Activated CD4-positive, alpha-beta T cell treated with anti-CD3 and anti-CD28 coated beads for 36 hours (primary cell): ENCODE measurements around the gene ATG7. TPM values are rescaled to one million over a fixed set of nuclear protein-coding genes. Genes with fewer than 3 reads are reported as not detected.
"Not testable (repeated sequence)": the region's sequence is repeated elsewhere in the genome, so short reads cannot be mapped to it uniquely, and the experiment has no call there.

Experiments used
- ATAC-seq: fragments of 200-7000 bp; cut with Tn5 transposase; one replicate; pipeline ENCODE4 v1.10.0; 2021; ENCODE audit warnings: mild to moderate bottlenecking, moderate library complexity
- CTCF ChIA-PET: fragments of 350-600 bp; sonication (Branson Sonifier 250); formaldehyde crosslinking; loops from one replicate; lab custom pipeline; 2021; ENCODE audit warnings: antibody characterized with exemption; lab: Charles Lee
- POLR2A ChIA-PET: fragments of 350-600 bp; sonication (Branson Sonifier 250); formaldehyde crosslinking; loops from one replicate; lab custom pipeline; 2021; ENCODE audit warnings: antibody characterized with exemption, inconsistent platforms; lab: Charles Lee
- DNase-seq: peaks from one replicate; pipeline ENCODE4 v3.0.0-alpha.2; 2020
- H3K27ac Mint-ChIP-seq: one replicate; pipeline ENCODE4 v1.8.0; 2021; ENCODE audit warnings: mixed read lengths
- H3K27me3 Mint-ChIP-seq: one replicate; pipeline ENCODE4 v1.8.0; 2021; ENCODE audit warnings: mixed read lengths
- H3K36me3 Mint-ChIP-seq: one replicate; pipeline ENCODE4 v1.8.0; 2021; ENCODE audit warnings: low read depth, mixed read lengths
- H3K4me1 Mint-ChIP-seq: one replicate; pipeline ENCODE4 v1.8.0; 2021; ENCODE audit warnings: mixed read lengths
- H3K4me3 Mint-ChIP-seq: one replicate; pipeline ENCODE4 v1.8.0; 2021; ENCODE audit warnings: mild to moderate bottlenecking, moderate library complexity, mixed read lengths
- H3K9me3 Mint-ChIP-seq: one replicate; pipeline ENCODE4 v1.8.0; 2021; ENCODE audit warnings: low read depth, mixed read lengths
- intact Hi-C, 2 experiments: fragments of 100-400 bp; cut with DNase I in 1 of 2; cut with micrococcal nuclease in 1 of 2; formaldehyde crosslinking; loops; one replicate each; pipeline versions ENCODE4 v1.14.2 to v1.15.1; 2022 to 2024; cut with DNase I, micrococcal nuclease
- total RNA-seq, 2 experiments: library from RNA; stranded (reverse); gene quantifications; one replicate each; pipeline ENCODE4 v1.2.3, GENCODE V29; 2021

The ATG7 gene
- total RNA-seq, 2 experiments from 2014 or later = 31.6 to 34.5 TPM

- Mint-ChIP-seq H3K27ac (no peak overlapping the region), H3K4me1 (no peaks in the 10 kb centered on the region), H3K27me3 (no peaks in the 10 kb centered on the region), H3K36me3 (peaks cover 15% of the 10 kb centered on the region), H3K9me3 (no peaks in the 10 kb centered on the region), H3K4me3 (no peak overlapping the region)
- ATAC-seq (no peak), DNase-seq (no peak)
- intact Hi-C loops = no loop called here
- ChIA-PET POLR2A (interaction anchor here (0.6 kb wide), 1 partner anchor 244 kb away, joined by 3 read pairs; no protein-coding TSS in a partner anchor), CTCF (interaction anchor here (0.6 to 0.7 kb wide), 2 partner anchors 20 to 236 kb away, joined by 3 read pairs; no protein-coding TSS in a partner anchor)
Observed at GRCh38 chr3:11430207-11430606, 158.0 kb downstream of the ATG7 start.

GRCh38 chr3:11430624-11431023, 158.4 kb downstream of the ATG7 start:
- Mint-ChIP-seq H3K36me3 (peaks cover 12% of the 10 kb centered on the region), H3K9me3 (no peaks in the 10 kb centered on the region), H3K27ac (no peak overlapping the region), H3K4me3 (no peak overlapping the region), H3K27me3 (no peaks in the 10 kb centered on the region), H3K4me1 (no peaks in the 10 kb centered on the region)
- DNase-seq (no peak), ATAC-seq (no peak)
- intact Hi-C loops = no loop called here
- POLR2A ChIA-PET = interaction anchor here (0.6 kb wide), 1 partner anchor 245 kb away, joined by 3 read pairs; no protein-coding TSS in a partner anchor
- CTCF ChIA-PET = interaction anchor here (0.6 to 0.7 kb wide), 2 partner anchors 21 to 236 kb away, joined by 3 read pairs; no protein-coding TSS in a partner anchor

DNA sequence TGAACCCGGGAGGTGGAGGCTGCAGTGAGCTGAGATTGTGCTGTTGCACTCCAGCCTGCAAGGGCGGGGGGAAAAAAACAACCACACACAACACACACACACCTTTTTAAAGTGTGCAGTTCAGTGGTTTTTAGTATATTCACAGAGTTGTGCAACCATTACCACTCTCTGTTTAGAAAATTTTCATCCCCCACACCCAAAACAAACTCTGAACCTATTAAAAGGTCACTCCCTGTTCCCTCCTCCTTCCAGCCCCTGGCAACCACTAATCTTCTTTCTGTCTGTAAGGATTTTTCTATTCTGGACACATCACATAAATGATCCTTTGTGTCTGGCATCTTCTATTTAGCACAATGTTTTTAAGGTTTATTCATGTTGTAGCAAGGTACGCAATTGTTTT, 159.1 kb downstream of the ATG7 start:
- no peak for DNase-seq
- H3K4me3 Mint-ChIP-seq = no peak overlapping the region
- intact Hi-C loops = no loop called here
- H3K27ac Mint-ChIP-seq = no peak overlapping the region
- CTCF ChIA-PET = interaction anchor here (0.7 kb wide), 1 partner anchor 815 kb away, joined by 3 read pairs; no protein-coding TSS in a partner anchor
- ATAC-seq = no peak
- H3K4me1 Mint-ChIP-seq = no peaks in the 10 kb centered on the region
- no peaks in the 10 kb centered on the region for H3K27me3 Mint-ChIP-seq
- H3K36me3 Mint-ChIP-seq = peaks cover 12% of the 10 kb centered on the region
- H3K9me3 Mint-ChIP-seq = no peaks in the 10 kb centered on the region
- POLR2A ChIA-PET = no interaction called here

- no peak for ATAC-seq
- POLR2A ChIA-PET = no interaction called here
- Mint-ChIP-seq H3K36me3 (no peaks in the 10 kb centered on the region), H3K4me3 (no peak overlapping the region), H3K9me3 (no peaks in the 10 kb centered on the region), H3K4me1 (no peaks in the 10 kb centered on the region), H3K27me3 (no peaks in the 10 kb centered on the region), H3K27ac (no peak overlapping the region)
- intact Hi-C loops = no loop called here
- no peak for DNase-seq
- CTCF ChIA-PET = interaction anchor here (0.6 kb wide), 1 partner anchor 24 kb away, joined by 3 read pairs; no protein-coding TSS in a partner anchor
Observed at GRCh38 chr3:11434017-11434526, 161.9 kb downstream of the ATG7 start.

- intact Hi-C loops = no loop called here
- CTCF ChIA-PET = no interaction called here
- Mint-ChIP-seq H3K9me3 (no peaks in the 10 kb centered on the region), H3K4me3 (no peak overlapping the region), H3K4me1 (no peaks in the 10 kb centered on the region), H3K27me3 (no peaks in the 10 kb centered on the region), H3K36me3 (no peaks in the 10 kb centered on the region), H3K27ac (no peak overlapping the region)
- DNase-seq (no peak), ATAC-seq (no peak)
- POLR2A ChIA-PET = no interaction called here
Observed at GRCh38 chr3:11434563-11435096, 162.4 kb downstream of the ATG7 start.

DNA sequence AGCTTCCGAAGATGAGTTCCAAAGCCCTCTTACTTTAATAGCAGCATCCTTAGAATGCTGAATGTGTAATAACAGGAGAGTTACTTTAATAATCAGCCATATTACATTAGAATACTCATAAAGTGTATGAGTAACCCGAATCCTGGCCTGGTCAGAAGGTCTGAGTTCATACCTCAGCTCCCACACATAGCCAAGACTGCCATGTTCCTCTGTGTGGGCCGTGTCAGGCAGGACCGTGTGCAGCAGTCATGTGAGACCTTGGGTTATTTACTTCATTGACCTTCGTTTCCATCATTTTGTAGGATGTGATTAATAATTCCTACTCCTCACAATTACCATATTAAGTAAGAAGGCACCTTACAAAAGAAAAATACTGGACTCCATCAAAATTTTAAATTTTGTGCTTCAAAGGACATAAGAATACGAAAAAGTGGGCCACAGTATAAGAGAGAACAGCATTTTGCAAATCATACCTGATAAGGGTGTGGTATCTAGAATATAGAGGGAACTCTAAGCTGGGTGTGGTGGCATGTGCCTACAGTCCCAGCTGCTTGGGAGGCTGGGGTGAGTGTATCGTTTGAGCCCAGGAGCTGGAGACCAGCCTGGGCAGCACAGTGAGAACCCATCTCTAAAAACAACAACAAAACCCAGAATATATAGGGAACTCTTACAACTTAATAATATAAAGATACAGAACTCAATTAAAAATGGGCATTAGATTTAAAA, 163.4 kb downstream of the ATG7 start:
- H3K27ac Mint-ChIP-seq = no peak overlapping the region
- intact Hi-C loops = no loop called here
- ATAC-seq (no peak), DNase-seq (no peak)
- peaks cover 1% of the 10 kb centered on the region for H3K36me3 Mint-ChIP-seq
- CTCF ChIA-PET = no interaction called here
- H3K9me3 Mint-ChIP-seq = no peaks in the 10 kb centered on the region
- no peaks in the 10 kb centered on the region for H3K27me3 Mint-ChIP-seq
- POLR2A ChIA-PET = no interaction called here
- no peaks in the 10 kb centered on the region for H3K4me1 Mint-ChIP-seq
- H3K4me3 Mint-ChIP-seq = no peak overlapping the region

DNA sequence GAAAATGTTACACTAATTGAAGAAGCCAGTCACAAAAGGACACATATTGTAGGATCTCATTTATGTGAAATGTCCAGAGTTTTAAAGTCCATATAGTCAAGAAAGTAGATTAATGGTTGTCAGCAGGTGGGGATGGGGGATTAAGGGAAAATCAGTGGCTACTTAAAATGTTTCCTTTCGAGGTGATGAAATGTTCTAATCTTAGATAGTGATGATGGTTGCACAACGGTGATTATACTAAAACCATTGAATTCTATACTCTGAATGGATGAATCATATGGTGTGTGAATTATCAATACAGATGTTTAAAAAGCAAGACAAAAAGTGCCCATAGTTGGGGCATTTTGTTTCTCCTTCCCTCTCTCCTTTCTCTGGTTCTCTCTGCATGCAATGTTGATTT, 164.6 kb downstream of the ATG7 start:
- Mint-ChIP-seq H3K9me3 (no peaks in the 10 kb centered on the region), H3K27ac (no peak overlapping the region), H3K4me1 (no peaks in the 10 kb centered on the region), H3K4me3 (no peak overlapping the region), H3K27me3 (no peaks in the 10 kb centered on the region), H3K36me3 (peaks cover 1% of the 10 kb centered on the region)
- no peak for ATAC-seq
- ChIA-PET CTCF (no interaction called here), POLR2A (no interaction called here)
- no peak for DNase-seq
- intact Hi-C loops = no loop called here

DNA sequence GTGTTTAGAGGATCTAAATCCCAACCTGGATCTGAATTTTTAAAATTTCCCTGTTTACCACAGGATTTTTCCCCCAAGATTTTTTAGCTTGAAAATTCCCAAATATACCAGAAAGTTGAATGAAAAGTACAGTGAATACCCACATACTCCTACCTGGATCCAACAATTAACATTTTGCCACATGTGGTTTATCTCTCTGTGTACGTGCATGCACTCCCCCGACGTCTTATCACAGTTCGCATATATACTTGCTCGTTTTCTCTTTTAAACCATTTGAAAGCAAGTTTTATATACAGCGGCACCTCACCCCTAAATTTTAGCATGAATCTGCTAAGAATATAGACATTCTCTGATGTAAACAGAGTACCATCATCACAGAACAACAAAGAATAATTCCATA, 165.3 kb downstream of the ATG7 start:
- H3K27ac Mint-ChIP-seq = no peak overlapping the region
- ChIA-PET CTCF (no interaction called here), POLR2A (no interaction called here)
- DNase-seq (no peak), ATAC-seq (no peak)
- H3K9me3 Mint-ChIP-seq = no peaks in the 10 kb centered on the region
- intact Hi-C loops = no loop called here
- H3K4me1 Mint-ChIP-seq = no peaks in the 10 kb centered on the region
- no peak overlapping the region for H3K4me3 Mint-ChIP-seq
- H3K36me3 Mint-ChIP-seq = peaks cover 5% of the 10 kb centered on the region
- no peaks in the 10 kb centered on the region for H3K27me3 Mint-ChIP-seq

GRCh38 chr3:11438646-11439045, 166.4 kb downstream of the ATG7 start:
- POLR2A ChIA-PET = no interaction called here
- DNase-seq (no peak), ATAC-seq (no peak)
- H3K4me1 Mint-ChIP-seq = no peaks in the 10 kb centered on the region
- intact Hi-C loops = no loop called here
- CTCF ChIA-PET = no interaction called here
- H3K27ac Mint-ChIP-seq = no peak overlapping the region
- H3K9me3 Mint-ChIP-seq = no peaks in the 10 kb centered on the region
- peaks cover 7% of the 10 kb centered on the region for H3K36me3 Mint-ChIP-seq
- H3K27me3 Mint-ChIP-seq = no peaks in the 10 kb centered on the region
- H3K4me3 Mint-ChIP-seq = no peak overlapping the region

GRCh38 chr3:11441346-11441745, 169.1 kb downstream of the ATG7 start:
- H3K27ac Mint-ChIP-seq, H3K9me3 Mint-ChIP-seq, intact Hi-C loops, ATAC-seq, POLR2A ChIA-PET, H3K4me3 Mint-ChIP-seq, H3K4me1 Mint-ChIP-seq, DNase-seq, H3K27me3 Mint-ChIP-seq: not testable (repeated sequence)
- CTCF ChIA-PET = interaction anchor here (1.2 kb wide), 1 partner anchor 19 kb away, joined by 4 read pairs; no protein-coding TSS in a partner anchor
- H3K36me3 Mint-ChIP-seq = peaks cover 16% of the 10 kb centered on the region

- POLR2A ChIA-PET = no interaction called here
- intact Hi-C loops = no loop called here
- DNase-seq (no peak), ATAC-seq (no peak)
- Mint-ChIP-seq H3K27ac (no peak overlapping the region), H3K9me3 (peaks cover 2% of the 10 kb centered on the region), H3K4me3 (no peak overlapping the region), H3K36me3 (peaks cover 19% of the 10 kb centered on the region), H3K27me3 (no peaks in the 10 kb centered on the region), H3K4me1 (no peaks in the 10 kb centered on the region)
- CTCF ChIA-PET = no interaction called here
Observed at GRCh38 chr3:11444404-11444803, 172.2 kb downstream of the ATG7 start.

GRCh38 chr3:11445193-11445592, 173.0 kb downstream of the ATG7 start:
- H3K4me3 Mint-ChIP-seq, DNase-seq, H3K9me3 Mint-ChIP-seq, intact Hi-C loops, H3K27me3 Mint-ChIP-seq, H3K27ac Mint-ChIP-seq, POLR2A ChIA-PET, CTCF ChIA-PET, H3K4me1 Mint-ChIP-seq, ATAC-seq: not testable (repeated sequence)
- H3K36me3 Mint-ChIP-seq = peaks cover 18% of the 10 kb centered on the region
